Nucleus accumbens (tissue), 56 donors: Measurements from ENCODE around the gene SPATA31E1.
A peak's percentile ranks its signal among the peaks of the same experiment; 100 is the strongest.

Experiments
- DNase-seq, 56 donors: peaks; one replicate each; lab custom pipeline; 2025; lab: John Stamatoyannopoulos, UW

SPATA31E1 gene

GRCh38 chr9:87862536-87863268 lies 20.0 kb upstream of the SPATA31E1 start:
- DNase-seq, result no peak

- DNase-seq, result no peak
These were observed 18.7 kb upstream of the SPATA31E1 start for GRCh38 chr9:87863882-87864465.

- DNase-seq, result no peak
These were observed 17.8 kb upstream of the SPATA31E1 start for GRCh38 chr9:87864915-87865314.

GRCh38 chr9:87865626-87866025 lies 17.1 kb upstream of the SPATA31E1 start:
- DNase-seq, result no peak

- no peak for DNase-seq
These were observed 15.3 kb upstream of the SPATA31E1 start for GRCh38 chr9:87867391-87867790.

GRCh38 chr9:87868175-87868574 lies 14.5 kb upstream of the SPATA31E1 start:
- no peak for DNase-seq

- no peak for DNase-seq
These were observed 14.0 kb upstream of the SPATA31E1 start for GRCh38 chr9:87868635-87869034.

GRCh38 chr9:87869082-87869481 lies 13.6 kb upstream of the SPATA31E1 start:
- no peak for DNase-seq

- no peak for DNase-seq
These were observed 11.1 kb upstream of the SPATA31E1 start for GRCh38 chr9:87871425-87872078.

GRCh38 chr9:87872079-87872624 lies 10.5 kb upstream of the SPATA31E1 start:
- peak in 1 of 56 donors; percentile 13 for DNase-seq

- no peak for DNase-seq
These were observed 8.9 kb upstream of the SPATA31E1 start for GRCh38 chr9:87873607-87874303.

GRCh38 chr9:87874304-87874623 lies 8.4 kb upstream of the SPATA31E1 start:
- DNase-seq, result no peak

- DNase-seq, result no peak
These were observed 7.6 kb upstream of the SPATA31E1 start for GRCh38 chr9:87875060-87875459.

GRCh38 chr9:87875831-87876545 lies 6.7 kb upstream of the SPATA31E1 start:
- no peak for DNase-seq

- no peak for DNase-seq
These were observed 6.0 kb upstream of the SPATA31E1 start for GRCh38 chr9:87876708-87877107.

- no peak for DNase-seq
These were observed 3.6 kb upstream of the SPATA31E1 start for GRCh38 chr9:87878989-87879511.

GRCh38 chr9:87880116-87880515 lies 2.6 kb upstream of the SPATA31E1 start:
- DNase-seq, result no peak

GRCh38 chr9:87880683-87881082 lies 2.0 kb upstream of the SPATA31E1 start:
- DNase-seq, result no peak

- no peak for DNase-seq
These were observed 597 bp downstream of the SPATA31E1 start for GRCh38 chr9:87883274-87883673.

GRCh38 chr9:87883990-87884389 lies 1.3 kb downstream of the SPATA31E1 start:
- no peak for DNase-seq
